ENCODE measurements around the gene SP5. TPM values are rescaled to one million over a fixed set of nuclear protein-coding genes. Genes with fewer than 3 reads are reported as not detected.

The SP5 gene
- total and polyA plus RNA-seq, 4 donors = 0.05 to 1.6 (median 1.2) TPM

DNA sequence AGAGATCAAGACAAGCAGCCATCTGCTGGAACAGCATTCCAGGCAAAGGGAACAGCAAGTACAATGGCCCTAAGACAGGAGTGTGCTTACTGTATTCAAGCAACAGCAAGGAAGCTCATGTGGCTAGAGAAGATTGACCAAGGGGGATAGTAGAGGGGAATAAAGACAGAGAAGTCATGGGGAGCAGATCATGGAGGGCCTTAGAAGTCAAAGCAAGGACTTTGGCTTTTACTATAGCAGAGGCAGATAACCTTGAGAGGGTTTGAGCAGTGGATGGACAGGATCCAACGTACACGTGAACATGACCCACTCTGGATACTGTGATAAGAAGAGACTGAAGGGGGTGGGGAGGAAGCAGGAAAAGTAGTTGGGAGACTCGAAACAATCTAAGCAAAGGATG, 26.9 kb downstream of the SP5 start:
- no peak overlapping the region for H3K9ac ChIP-seq (ENCODE audit: low read depth in 1 of 2, low read length in 2 of 2)
- H3K4me3 ChIP-seq (ENCODE audit: low read depth in 1 of 3, low read length in 3 of 3) = no peak overlapping the region
- H3K27me3 ChIP-seq (ENCODE audit: control insufficient read depth in 4 of 4, insufficient read depth in 4 of 4, low read length in 3 of 4) = no peaks in the 10 kb centered on the region

DNA sequence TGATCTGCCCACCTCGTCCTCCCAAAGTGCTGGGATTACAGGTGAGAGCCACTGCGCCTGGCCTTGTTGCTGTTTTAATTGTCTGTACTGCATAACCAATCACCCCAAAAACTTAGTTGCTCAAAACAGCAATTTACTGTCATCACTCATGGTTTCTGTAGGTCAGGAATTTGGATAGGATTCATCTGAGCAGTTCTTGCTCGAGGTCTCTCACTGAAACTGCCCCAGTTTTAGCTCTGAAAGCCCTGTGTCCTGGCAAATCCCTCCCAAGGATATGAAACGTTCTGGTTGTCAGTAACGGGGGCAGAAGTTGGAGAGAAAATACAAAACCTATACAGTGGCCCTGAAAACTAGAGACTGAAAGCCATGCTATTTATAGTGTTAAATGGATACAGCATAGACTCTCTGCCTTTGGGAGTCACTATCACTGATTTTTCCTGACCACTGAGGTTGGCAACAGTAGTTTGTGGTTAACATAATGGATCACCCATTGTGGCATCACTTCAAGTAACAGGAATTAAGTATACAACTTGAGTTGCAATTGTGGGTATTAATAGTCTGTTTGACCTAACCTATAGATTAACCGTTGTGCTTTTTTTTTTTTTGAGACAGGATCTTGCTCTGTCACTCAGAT, 27.9 kb downstream of the SP5 start:
- WGBS = 93% methylated on average over 6 of the region's 6 CpGs
- Histone ChIP-seq H3K27me3 (ENCODE audit: control insufficient read depth in 4 of 4, insufficient read depth in 4 of 4, low read length in 3 of 4) (no peaks in the 10 kb centered on the region), H3K9ac (ENCODE audit: low read depth in 1 of 2, low read length in 2 of 2) (no peak overlapping the region), H3K36me3 (ENCODE audit: control insufficient read depth in 4 of 4, insufficient read depth in 3 of 4, low read depth in 1 of 4, low read length in 3 of 4) (no peaks in the 10 kb centered on the region), H3K9me3 (ENCODE audit: control insufficient read depth in 4 of 4, low read length in 3 of 4) (no peaks in the 10 kb centered on the region), H3K4me1 (ENCODE audit: control insufficient read depth in 4 of 4, insufficient read depth in 4 of 4, low read length in 3 of 4) (peaks cover 1 to 10% (median 5%) of the 10 kb centered on the region in 4 donors), H3K4me3 (ENCODE audit: low read depth in 1 of 3, low read length in 3 of 3) (no peak overlapping the region), H3K27ac (ENCODE audit: low read depth in 1 of 2, low read length in 2 of 2) (no peak overlapping the region)
- TF ChIP-seq SP1 (IDR thresholded peaks at IDR 0.05) (no peak), RXRA (IDR thresholded peaks at IDR 0.05) (no peak), GABPA (IDR thresholded peaks at IDR 0.05 in 1 of 2, conservative IDR thresholded peaks at IDR 0.05 in 1 of 2) (no peak), JUND (IDR thresholded peaks at IDR 0.05) (no peak)
- TF ChIP-seq, protein P1, sequence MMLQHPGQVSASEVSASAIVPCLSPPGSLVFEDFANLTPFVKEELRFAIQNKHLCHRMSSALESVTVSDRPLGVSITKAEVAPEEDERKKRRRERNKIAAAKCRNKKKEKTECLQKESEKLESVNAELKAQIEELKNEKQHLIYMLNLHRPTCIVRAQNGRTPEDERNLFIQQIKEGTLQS (IDR thresholded peaks at IDR 0.05) = no peak
- no peak for DNase-seq (ENCODE audit: low spot score)

More for the DNA sequence above, 26.9 kb downstream of the SP5 start:
- 92% methylated on average over 3 of the region's 3 CpGs for WGBS
- H3K4me1 ChIP-seq (ENCODE audit: control insufficient read depth in 4 of 4, insufficient read depth in 4 of 4, low read length in 3 of 4) = peaks cover 1 to 10% (median 5%) of the 10 kb centered on the region in 4 donors
- DNase-seq (ENCODE audit: low spot score) = no peak
- H3K27ac ChIP-seq (ENCODE audit: low read depth in 1 of 2, low read length in 2 of 2) = no peak overlapping the region
- H3K9me3 ChIP-seq (ENCODE audit: control insufficient read depth in 4 of 4, low read length in 3 of 4) = no peaks in the 10 kb centered on the region
- H3K36me3 ChIP-seq (ENCODE audit: control insufficient read depth in 4 of 4, insufficient read depth in 3 of 4, low read depth in 1 of 4, low read length in 3 of 4) = no peaks in the 10 kb centered on the region
- TF ChIP-seq FOXA2 (IDR thresholded peaks at IDR 0.05) (no peak), GABPA (IDR thresholded peaks at IDR 0.05 in 1 of 2, conservative IDR thresholded peaks at IDR 0.05 in 1 of 2) (no peak), HNF4A (conservative IDR thresholded peaks at IDR 0.05) (no peak)
- TF ChIP-seq, protein P2, sequence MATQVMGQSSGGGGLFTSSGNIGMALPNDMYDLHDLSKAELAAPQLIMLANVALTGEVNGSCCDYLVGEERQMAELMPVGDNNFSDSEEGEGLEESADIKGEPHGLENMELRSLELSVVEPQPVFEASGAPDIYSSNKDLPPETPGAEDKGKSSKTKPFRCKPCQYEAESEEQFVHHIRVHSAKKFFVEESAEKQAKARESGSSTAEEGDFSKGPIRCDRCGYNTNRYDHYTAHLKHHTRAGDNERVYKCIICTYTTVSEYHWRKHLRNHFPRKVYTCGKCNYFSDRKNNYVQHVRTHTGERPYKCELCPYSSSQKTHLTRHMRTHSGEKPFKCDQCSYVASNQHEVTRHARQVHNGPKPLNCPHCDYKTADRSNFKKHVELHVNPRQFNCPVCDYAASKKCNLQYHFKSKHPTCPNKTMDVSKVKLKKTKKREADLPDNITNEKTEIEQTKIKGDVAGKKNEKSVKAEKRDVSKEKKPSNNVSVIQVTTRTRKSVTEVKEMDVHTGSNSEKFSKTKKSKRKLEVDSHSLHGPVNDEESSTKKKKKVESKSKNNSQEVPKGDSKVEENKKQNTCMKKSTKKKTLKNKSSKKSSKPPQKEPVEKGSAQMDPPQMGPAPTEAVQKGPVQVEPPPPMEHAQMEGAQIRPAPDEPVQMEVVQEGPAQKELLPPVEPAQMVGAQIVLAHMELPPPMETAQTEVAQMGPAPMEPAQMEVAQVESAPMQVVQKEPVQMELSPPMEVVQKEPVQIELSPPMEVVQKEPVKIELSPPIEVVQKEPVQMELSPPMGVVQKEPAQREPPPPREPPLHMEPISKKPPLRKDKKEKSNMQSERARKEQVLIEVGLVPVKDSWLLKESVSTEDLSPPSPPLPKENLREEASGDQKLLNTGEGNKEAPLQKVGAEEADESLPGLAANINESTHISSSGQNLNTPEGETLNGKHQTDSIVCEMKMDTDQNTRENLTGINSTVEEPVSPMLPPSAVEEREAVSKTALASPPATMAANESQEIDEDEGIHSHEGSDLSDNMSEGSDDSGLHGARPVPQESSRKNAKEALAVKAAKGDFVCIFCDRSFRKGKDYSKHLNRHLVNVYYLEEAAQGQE (IDR thresholded peaks at IDR 0.05) = no peak
- TF ChIP-seq, protein P3, sequence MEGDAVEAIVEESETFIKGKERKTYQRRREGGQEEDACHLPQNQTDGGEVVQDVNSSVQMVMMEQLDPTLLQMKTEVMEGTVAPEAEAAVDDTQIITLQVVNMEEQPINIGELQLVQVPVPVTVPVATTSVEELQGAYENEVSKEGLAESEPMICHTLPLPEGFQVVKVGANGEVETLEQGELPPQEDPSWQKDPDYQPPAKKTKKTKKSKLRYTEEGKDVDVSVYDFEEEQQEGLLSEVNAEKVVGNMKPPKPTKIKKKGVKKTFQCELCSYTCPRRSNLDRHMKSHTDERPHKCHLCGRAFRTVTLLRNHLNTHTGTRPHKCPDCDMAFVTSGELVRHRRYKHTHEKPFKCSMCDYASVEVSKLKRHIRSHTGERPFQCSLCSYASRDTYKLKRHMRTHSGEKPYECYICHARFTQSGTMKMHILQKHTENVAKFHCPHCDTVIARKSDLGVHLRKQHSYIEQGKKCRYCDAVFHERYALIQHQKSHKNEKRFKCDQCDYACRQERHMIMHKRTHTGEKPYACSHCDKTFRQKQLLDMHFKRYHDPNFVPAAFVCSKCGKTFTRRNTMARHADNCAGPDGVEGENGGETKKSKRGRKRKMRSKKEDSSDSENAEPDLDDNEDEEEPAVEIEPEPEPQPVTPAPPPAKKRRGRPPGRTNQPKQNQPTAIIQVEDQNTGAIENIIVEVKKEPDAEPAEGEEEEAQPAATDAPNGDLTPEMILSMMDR (IDR thresholded peaks at IDR 0.05; ENCODE audit: low read depth, low read length, missing input control) = no peak
- TF ChIP-seq, protein P4, sequence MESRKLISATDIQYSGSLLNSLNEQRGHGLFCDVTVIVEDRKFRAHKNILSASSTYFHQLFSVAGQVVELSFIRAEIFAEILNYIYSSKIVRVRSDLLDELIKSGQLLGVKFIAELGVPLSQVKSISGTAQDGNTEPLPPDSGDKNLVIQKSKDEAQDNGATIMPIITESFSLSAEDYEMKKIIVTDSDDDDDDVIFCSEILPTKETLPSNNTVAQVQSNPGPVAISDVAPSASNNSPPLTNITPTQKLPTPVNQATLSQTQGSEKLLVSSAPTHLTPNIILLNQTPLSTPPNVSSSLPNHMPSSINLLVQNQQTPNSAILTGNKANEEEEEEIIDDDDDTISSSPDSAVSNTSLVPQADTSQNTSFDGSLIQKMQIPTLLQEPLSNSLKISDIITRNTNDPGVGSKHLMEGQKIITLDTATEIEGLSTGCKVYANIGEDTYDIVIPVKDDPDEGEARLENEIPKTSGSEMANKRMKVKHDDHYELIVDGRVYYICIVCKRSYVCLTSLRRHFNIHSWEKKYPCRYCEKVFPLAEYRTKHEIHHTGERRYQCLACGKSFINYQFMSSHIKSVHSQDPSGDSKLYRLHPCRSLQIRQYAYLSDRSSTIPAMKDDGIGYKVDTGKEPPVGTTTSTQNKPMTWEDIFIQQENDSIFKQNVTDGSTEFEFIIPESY (IDR thresholded peaks at IDR 0.05) = no peak

All from liver (tissue), 9 donors.